Neural cell (in vitro differentiated cells): ENCODE measurements around the gene GSG1L. TPM values are rescaled to one million over a fixed set of nuclear protein-coding genes. Genes with fewer than 3 reads are reported as not detected.
A peak's percentile ranks its signal among the peaks of the same experiment; 100 is the strongest.

Experiments used
- H2AFZ ChIP-seq: fragments of 200-600, 300-800 bp; sonication (generic), shearing (Covaris generic); 2 replicates; pipeline ENCODE4 v1.6.0; 2014; ENCODE audit warnings: low read depth, mild to moderate bottlenecking, antibody characterized with exemption, low read length, moderate library complexity
- H3F3A ChIP-seq: fragments of 200-600 bp; shearing (Covaris generic); 2 replicates; pipeline ENCODE4 v1.6.1; 2016; ENCODE audit warnings: mild to moderate bottlenecking, moderate library complexity, mixed read lengths, antibody characterized with exemption, low read length; ENCODE audit not compliant: insufficient read depth, poor library complexity, severe bottlenecking
- H3K27ac ChIP-seq: fragments of 200-600, 300-800 bp; sonication (generic), shearing (Covaris generic); 2 replicates; pipeline ENCODE4 v1.5.1; 2014; ENCODE audit warnings: mild to moderate bottlenecking, low read length, moderate library complexity
- H3K27me3 ChIP-seq: fragments of 300-800, 200-600 bp; sonication (generic), shearing (Covaris generic); 2 replicates; pipeline ENCODE4 v1.6.0; 2014; ENCODE audit warnings: mild to moderate bottlenecking, low read depth, low read length, moderate library complexity; ENCODE audit not compliant: insufficient read depth
- H3K36me3 ChIP-seq: fragments of 300-800, 200-600 bp; sonication (generic), shearing (Covaris generic); 2 replicates; pipeline ENCODE4 v1.5.1; 2014; ENCODE audit warnings: mild to moderate bottlenecking, antibody characterized with exemption, low read length, moderate library complexity; ENCODE audit not compliant: insufficient read depth
- H3K4me2 ChIP-seq: fragments of 300-800, 200-600 bp; sonication (generic), shearing (Covaris generic); 2 replicates; pipeline ENCODE4 v1.6.0; 2014; ENCODE audit warnings: mild to moderate bottlenecking, low read length
- H3K4me3 ChIP-seq: fragments of 300-800, 200-600 bp; sonication (generic), shearing (Covaris generic); 2 replicates; pipeline ENCODE4 v1.5.1; 2014; ENCODE audit warnings: mild to moderate bottlenecking, low read length, moderate library complexity
- H3K79me2 ChIP-seq: fragments of 200-600 bp; shearing (Covaris generic); replicated peaks from 2 replicates; pipeline ENCODE4 v1.6.0; 2014; ENCODE audit warnings: mild to moderate bottlenecking, low read length, moderate library complexity; ENCODE audit not compliant: insufficient read depth
- H3K9ac ChIP-seq: fragments of 300-800, 200-600 bp; sonication (generic), shearing (Covaris generic); 2 replicates; pipeline ENCODE4 v1.6.1; 2016; ENCODE audit warnings: mild to moderate bottlenecking, low read length, mixed read lengths
- H3K9me2 ChIP-seq: fragments of 200-600 bp; shearing (Covaris generic); 2 replicates; pipeline ENCODE4 v1.6.1; 2016; ENCODE audit warnings: mild to moderate bottlenecking, low read length, mixed read lengths; ENCODE audit not compliant: insufficient read depth
- H3K9me3 ChIP-seq: fragments of 200-600, 300-800 bp; sonication (generic), shearing (Covaris generic); 2 replicates; pipeline ENCODE4 v1.6.1; 2016; ENCODE audit warnings: mild to moderate bottlenecking, mixed run types, low read length, moderate library complexity, mixed read lengths
- H4K20me1 ChIP-seq: fragments of 200-600 bp; shearing (Covaris generic); 2 replicates; pipeline ENCODE4 v1.6.1; 2016; ENCODE audit warnings: mild to moderate bottlenecking, mixed run types; ENCODE audit not compliant: insufficient read depth
- CTCF ChIP-seq: fragments of 450-650 bp; IDR thresholded peaks from 2 replicates; pipeline ENCODE4 v1.5.1; 2014; ENCODE audit warnings: antibody characterized with exemption, mild to moderate bottlenecking, moderate library complexity; ENCODE audit not compliant: poor library complexity, severe bottlenecking
- EP300 ChIP-seq: fragments of 450-650 bp; conservative IDR thresholded peaks from 2 replicates; pipeline ENCODE4 v1.6.1; 2014; ENCODE audit warnings: antibody characterized with exemption, mild to moderate bottlenecking, moderate library complexity; ENCODE audit not compliant: poor library complexity, severe bottlenecking
- EZH2 ChIP-seq: fragments of 200-600, 300-800 bp; shearing (Covaris generic), sonication (generic); IDR thresholded peaks from 2 replicates; pipeline ENCODE4 v1.6.1; 2014; ENCODE audit warnings: antibody characterized with exemption, low read length, borderline replicate concordance, mild to moderate bottlenecking; ENCODE audit not compliant: insufficient read depth, poor library complexity, severe bottlenecking
- MXI1 ChIP-seq: fragments of 450-650 bp; conservative IDR thresholded peaks from 2 replicates; pipeline ENCODE4 v1.6.1; 2014; ENCODE audit warnings: antibody characterized with exemption, mild to moderate bottlenecking; ENCODE audit not compliant: poor library complexity, severe bottlenecking
- POLR2AphosphoS5 ChIP-seq: IDR thresholded peaks from 2 replicates; pipeline ENCODE4 v1.6.1; 2012
- RAD21 ChIP-seq: fragments of 450-650 bp; conservative IDR thresholded peaks from 2 replicates; pipeline ENCODE4 v1.6.1; 2014; ENCODE audit warnings: antibody characterized with exemption, mild to moderate bottlenecking, moderate library complexity
- SMC3 ChIP-seq: fragments of 450-650 bp; conservative IDR thresholded peaks from 2 replicates; pipeline ENCODE4 v1.6.1; 2014; ENCODE audit warnings: antibody characterized with exemption, mild to moderate bottlenecking, moderate library complexity; ENCODE audit not compliant: poor library complexity
- TAF1 ChIP-seq: IDR thresholded peaks from 2 replicates; pipeline ENCODE4 v1.6.1; 2012; ENCODE audit warnings: low read depth
- polyA plus RNA-seq: library from polyadenylated mRNA; depleted of rRNA; stranded (reverse); fragments of >200 nt; gene quantifications from 2 replicates; pipeline ENCODE4 v1.2.3, GENCODE V29; 2014
- TF ChIP-seq, protein P1 (sequence below): IDR thresholded peaks from 2 replicates; pipeline ENCODE4 v1.6.1; 2012; ENCODE audit warnings: borderline replicate concordance

Gene GSG1L
- polyA plus RNA-seq, 1 donor from 2014 or later: 0.85 TPM

- H2AFZ ChIP-seq: no peak overlapping the region
- H3K9me2 ChIP-seq: no peaks in the 10 kb centered on the region
- no peaks in the 10 kb centered on the region for H3K79me2 ChIP-seq
These were observed 1.3 kb upstream of the GSG1L start for GRCh38 chr16:28064706-28065249.

DNA sequence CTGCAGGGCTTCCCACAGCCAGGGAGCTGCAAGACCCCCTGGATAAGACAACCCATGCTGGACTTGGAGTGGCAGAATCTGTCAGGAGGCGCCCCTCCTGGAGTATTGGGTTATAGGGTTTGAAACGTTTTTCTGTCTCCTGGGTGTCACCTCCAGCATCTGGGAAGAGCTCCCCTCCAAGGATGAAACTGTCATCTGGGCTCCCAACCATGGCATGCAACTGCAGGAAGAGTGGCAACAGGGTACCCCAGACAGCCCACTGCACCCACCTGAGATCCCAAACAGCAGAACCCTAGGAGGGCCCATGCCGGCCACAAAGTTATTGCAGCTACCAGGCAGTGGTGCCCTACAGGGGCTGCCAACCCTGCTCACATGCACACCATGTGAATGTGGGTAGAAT is 636 bp upstream of the GSG1L start:
- peak overlapping the region; percentile 68 for H3K4me3 ChIP-seq
- no peaks in the 10 kb centered on the region for H3F3A ChIP-seq
- TF ChIP-seq SMC3 (no peak), EP300 (no peak), POLR2AphosphoS5 (no peak), MXI1 (no peak), RAD21 (no peak), CTCF (no peak), TAF1 (no peak), EZH2 (no peak)
- TF ChIP-seq, protein P1, sequence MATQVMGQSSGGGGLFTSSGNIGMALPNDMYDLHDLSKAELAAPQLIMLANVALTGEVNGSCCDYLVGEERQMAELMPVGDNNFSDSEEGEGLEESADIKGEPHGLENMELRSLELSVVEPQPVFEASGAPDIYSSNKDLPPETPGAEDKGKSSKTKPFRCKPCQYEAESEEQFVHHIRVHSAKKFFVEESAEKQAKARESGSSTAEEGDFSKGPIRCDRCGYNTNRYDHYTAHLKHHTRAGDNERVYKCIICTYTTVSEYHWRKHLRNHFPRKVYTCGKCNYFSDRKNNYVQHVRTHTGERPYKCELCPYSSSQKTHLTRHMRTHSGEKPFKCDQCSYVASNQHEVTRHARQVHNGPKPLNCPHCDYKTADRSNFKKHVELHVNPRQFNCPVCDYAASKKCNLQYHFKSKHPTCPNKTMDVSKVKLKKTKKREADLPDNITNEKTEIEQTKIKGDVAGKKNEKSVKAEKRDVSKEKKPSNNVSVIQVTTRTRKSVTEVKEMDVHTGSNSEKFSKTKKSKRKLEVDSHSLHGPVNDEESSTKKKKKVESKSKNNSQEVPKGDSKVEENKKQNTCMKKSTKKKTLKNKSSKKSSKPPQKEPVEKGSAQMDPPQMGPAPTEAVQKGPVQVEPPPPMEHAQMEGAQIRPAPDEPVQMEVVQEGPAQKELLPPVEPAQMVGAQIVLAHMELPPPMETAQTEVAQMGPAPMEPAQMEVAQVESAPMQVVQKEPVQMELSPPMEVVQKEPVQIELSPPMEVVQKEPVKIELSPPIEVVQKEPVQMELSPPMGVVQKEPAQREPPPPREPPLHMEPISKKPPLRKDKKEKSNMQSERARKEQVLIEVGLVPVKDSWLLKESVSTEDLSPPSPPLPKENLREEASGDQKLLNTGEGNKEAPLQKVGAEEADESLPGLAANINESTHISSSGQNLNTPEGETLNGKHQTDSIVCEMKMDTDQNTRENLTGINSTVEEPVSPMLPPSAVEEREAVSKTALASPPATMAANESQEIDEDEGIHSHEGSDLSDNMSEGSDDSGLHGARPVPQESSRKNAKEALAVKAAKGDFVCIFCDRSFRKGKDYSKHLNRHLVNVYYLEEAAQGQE: no peak
- H3K27ac ChIP-seq: no peak overlapping the region
- H3K9me3 ChIP-seq: no peaks in the 10 kb centered on the region
- peak overlapping the region; percentile 47 for H3K9ac ChIP-seq
- no peaks in the 10 kb centered on the region for H4K20me1 ChIP-seq
- no peaks in the 10 kb centered on the region for H3K79me2 ChIP-seq
- H2AFZ ChIP-seq: no peak overlapping the region
- peak overlapping the region; percentile 59 for H3K4me2 ChIP-seq
- peaks cover 61% of the 10 kb centered on the region for H3K27me3 ChIP-seq
- H3K36me3 ChIP-seq: no peaks in the 10 kb centered on the region
- H3K9me2 ChIP-seq: no peaks in the 10 kb centered on the region

More at GRCh38 chr16:28064706-28065249, 1.3 kb upstream of the GSG1L start:
- H3K27ac ChIP-seq: no peak overlapping the region
- no peak overlapping the region for H3K4me2 ChIP-seq
- H4K20me1 ChIP-seq: no peaks in the 10 kb centered on the region
- TF ChIP-seq POLR2AphosphoS5: no peak
- no peak for TF ChIP-seq EP300
- TF ChIP-seq SMC3: no peak
- TF ChIP-seq, protein P1: no peak
- TF ChIP-seq EZH2: no peak
- TF ChIP-seq MXI1: no peak
- no peak for TF ChIP-seq CTCF
- TF ChIP-seq TAF1: no peak
- no peak for TF ChIP-seq RAD21
- no peaks in the 10 kb centered on the region for H3F3A ChIP-seq
- H3K9ac ChIP-seq: no peak overlapping the region
- no peak overlapping the region for H3K4me3 ChIP-seq
- H3K9me3 ChIP-seq: no peaks in the 10 kb centered on the region
- no peaks in the 10 kb centered on the region for H3K36me3 ChIP-seq
- H3K27me3 ChIP-seq: peaks cover 56% of the 10 kb centered on the region
